PC-3 (cell line): ENCODE measurements around the gene TPRG1.

Experiments used
- CTCF ChIP-seq: fragments of 300-600 bp; sonication (generic); conservative IDR thresholded peaks from 2 replicates; pipeline ENCODE4 v1.5.1; 2017; ENCODE audit warnings: antibody characterized with exemption, low read depth, mild to moderate bottlenecking, low read length
- EZH2phosphoT487 ChIP-seq: fragments of 300-600 bp; sonication (generic); IDR thresholded peaks from 2 replicates; pipeline ENCODE4 v1.6.1; 2018; ENCODE audit warnings: mild to moderate bottlenecking, antibody characterized with exemption, low read length, borderline replicate concordance

GRCh38 chr3:189171707-189172106, at the start of gene TPRG1:
- TF ChIP-seq CTCF (no peak), EZH2phosphoT487 (no peak)
